Smooth muscle cell (in vitro differentiated cells): Measurements from ENCODE around the gene ADRB2. TPM values are rescaled to one million over a fixed set of nuclear protein-coding genes. Genes with fewer than 3 reads are reported as not detected.

Experiments used
- DNase-seq: peaks from one replicate; lab custom pipeline; 2025; ENCODE audit not compliant: unreplicated experiment; lab: John Stamatoyannopoulos, UW
- H2AFZ ChIP-seq: fragments of 200-600 bp; sonication (generic); 2 replicates; pipeline ENCODE4 v1.6.0; 2016; ENCODE audit warnings: antibody characterized with exemption, low read depth, mild to moderate bottlenecking
- H3F3A ChIP-seq: fragments of 200-600 bp; sonication (generic); 2 replicates; pipeline ENCODE4 v1.6.0; 2017; ENCODE audit warnings: antibody characterized with exemption, low read depth
- H3K27ac ChIP-seq: fragments of 200-600 bp; sonication (generic); 2 replicates; pipeline ENCODE4 v1.5.1; 2016; ENCODE audit warnings: low read depth, mild to moderate bottlenecking
- H3K27me3 ChIP-seq: fragments of 200-600 bp; sonication (generic); 2 replicates; pipeline ENCODE4 v1.6.1; 2016; ENCODE audit warnings: low read depth, mild to moderate bottlenecking
- H3K36me3 ChIP-seq: fragments of 200-600 bp; sonication (generic); 2 replicates; pipeline ENCODE4 v1.5.1; 2016; ENCODE audit warnings: low read depth
- H3K4me1 ChIP-seq: fragments of 200-600 bp; sonication (generic); 2 replicates; pipeline ENCODE4 v1.5.1; 2016; ENCODE audit warnings: low read depth
- H3K4me2 ChIP-seq: fragments of 200-600 bp; sonication (generic); 2 replicates; pipeline ENCODE4 v1.6.0; 2016; ENCODE audit warnings: mild to moderate bottlenecking
- H3K4me3 ChIP-seq: fragments of 200-600 bp; sonication (generic); 2 replicates; pipeline ENCODE4 v1.5.1; 2016; ENCODE audit warnings: mild to moderate bottlenecking
- H3K79me2 ChIP-seq: fragments of 200-600 bp; sonication (generic); 2 replicates; pipeline ENCODE4 v1.6.0; 2016; ENCODE audit warnings: low read depth, mild to moderate bottlenecking
- H3K9ac ChIP-seq: fragments of 200-600 bp; sonication (generic); 2 replicates; pipeline ENCODE4 v1.6.0; 2016; ENCODE audit warnings: low read depth
- H3K9me3 ChIP-seq: fragments of 200-600 bp; sonication (generic); replicated peaks from 2 replicates; pipeline ENCODE4 v1.5.1; 2016; ENCODE audit warnings: low read depth
- H4K20me1 ChIP-seq: fragments of 200-600 bp; sonication (generic); 2 replicates; pipeline ENCODE4 v1.6.0; 2016; ENCODE audit warnings: low read depth
- CTCF ChIP-seq: fragments of 200-600 bp; sonication (generic); IDR thresholded peaks from 2 replicates; pipeline ENCODE4 v1.5.1; 2017; ENCODE audit warnings: borderline replicate concordance, mild to moderate bottlenecking, antibody characterized with exemption; ENCODE audit not compliant: insufficient read depth, poor library complexity, severe bottlenecking
- WGBS: methylation state at CpG from one replicate; pipeline ENCODE4 v1.1.7; 2016; ENCODE audit warnings: low lambda C conversion rate; 5-methylcytosine and 5-hydroxymethylcytosine counted together
- polyA plus RNA-seq: library from polyadenylated mRNA; unstranded; fragments of >200 nt; fragmentation: Nextera tagmentation; extraction: Ambion mirVana; gene quantifications from 2 replicates; pipeline ENCODE4 v1.2.1, GENCODE V29; 2016
- total RNA-seq: library from RNA; depleted of rRNA; stranded (reverse); fragments of >200 nt; gene quantifications from 2 replicates; pipeline ENCODE4 v1.2.3, GENCODE V29; 2014

The ADRB2 gene
- total and polyA plus RNA-seq, 2 experiments from 2014 or later: 1.9 TPM

- Histone ChIP-seq H3F3A (no peaks in the 10 kb centered on the region), H2AFZ (no peak overlapping the region), H3K27me3 (no peaks in the 10 kb centered on the region), H4K20me1 (no peaks in the 10 kb centered on the region), H3K4me1 (no peaks in the 10 kb centered on the region), H3K27ac (no peak overlapping the region), H3K36me3 (no peaks in the 10 kb centered on the region), H3K4me3 (no peak overlapping the region), H3K9ac (no peak overlapping the region), H3K4me2 (no peak overlapping the region), H3K79me2 (no peaks in the 10 kb centered on the region), H3K9me3 (no peaks in the 10 kb centered on the region)
- WGBS: 95% methylated on average over 3 of the region's 3 CpGs
- DNase-seq: no peak
- TF ChIP-seq CTCF: no peak
Measured at GRCh38 chr5:148837383-148837782, 11.0 kb downstream of the ADRB2 start.

- no peak for DNase-seq
Measured at GRCh38 chr5:148838357-148838756, 11.9 kb downstream of the ADRB2 start.

GRCh38 chr5:148839960-148840359, 13.5 kb downstream of the ADRB2 start:
- 60% methylated on average over 4 of the region's 4 CpGs for WGBS
- no peak overlapping the region for H3K27ac ChIP-seq

More at GRCh38 chr5:148838357-148838756, 11.9 kb downstream of the ADRB2 start:
- 91% methylated on average over 1 of the region's 1 CpG for WGBS
- Histone ChIP-seq H2AFZ (no peak overlapping the region), H3K27ac (no peak overlapping the region), H3K36me3 (no peaks in the 10 kb centered on the region), H4K20me1 (no peaks in the 10 kb centered on the region), H3K9me3 (no peaks in the 10 kb centered on the region), H3K9ac (no peak overlapping the region), H3K4me3 (no peak overlapping the region), H3K79me2 (no peaks in the 10 kb centered on the region), H3K27me3 (no peaks in the 10 kb centered on the region), H3K4me2 (no peak overlapping the region), H3F3A (no peaks in the 10 kb centered on the region), H3K4me1 (no peaks in the 10 kb centered on the region)
- no peak for TF ChIP-seq CTCF

More at GRCh38 chr5:148839960-148840359, 13.5 kb downstream of the ADRB2 start:
- TF ChIP-seq CTCF: no peak
- Histone ChIP-seq H3K9ac (no peak overlapping the region), H3K27me3 (no peaks in the 10 kb centered on the region), H3F3A (no peaks in the 10 kb centered on the region), H4K20me1 (no peaks in the 10 kb centered on the region), H3K4me2 (no peak overlapping the region), H2AFZ (no peak overlapping the region), H3K4me1 (no peaks in the 10 kb centered on the region), H3K9me3 (no peaks in the 10 kb centered on the region), H3K79me2 (no peaks in the 10 kb centered on the region), H3K36me3 (no peaks in the 10 kb centered on the region), H3K4me3 (no peak overlapping the region)
- DNase-seq: no peak
